ENCODE results near the gene TSPAN9.

Gene TSPAN9

DNA sequence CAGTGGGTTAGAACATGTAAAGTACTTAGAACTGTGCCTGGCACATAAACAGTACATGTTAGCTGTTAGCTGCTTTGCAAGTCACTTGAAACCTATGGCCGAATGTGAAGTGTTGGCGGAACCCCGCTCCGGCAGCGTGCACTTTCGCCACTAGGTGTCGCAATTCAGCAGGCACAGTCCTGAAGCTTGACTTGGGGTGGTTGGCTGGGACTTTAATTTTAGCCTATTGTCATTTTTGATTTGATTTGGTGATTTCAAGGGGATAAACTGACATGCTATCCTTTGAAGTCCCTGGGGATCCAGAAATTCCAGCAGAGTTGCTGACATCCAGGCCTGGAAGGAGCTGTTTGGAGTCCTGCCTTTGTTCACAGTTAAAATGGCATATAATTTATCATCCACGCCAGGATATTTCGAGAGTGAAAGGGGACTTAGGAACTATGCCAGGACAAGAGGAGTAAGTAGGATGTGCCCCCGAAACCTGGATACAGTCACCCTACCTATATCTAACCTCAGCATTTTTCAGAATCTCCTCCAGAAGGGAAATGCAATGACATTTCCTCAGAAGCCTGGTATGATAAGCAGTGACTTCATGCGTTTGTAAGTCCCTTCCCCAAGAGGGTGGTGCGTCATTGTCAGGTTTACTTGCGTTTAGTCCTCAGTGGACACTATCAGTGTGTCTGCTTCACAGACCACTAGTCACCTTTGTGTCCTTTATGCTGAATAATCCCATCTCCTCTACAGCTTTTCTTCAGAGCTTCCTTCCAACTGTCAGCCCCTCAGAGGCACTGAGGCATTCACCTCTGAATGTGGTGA is 3.5 kb upstream of the TSPAN9 start:
- Histone ChIP-seq H2AFZ (ENCODE audit: low read depth, low read length) (no peak overlapping the region), H3K9me3 (ENCODE audit: low read length) (no peaks in the 10 kb centered on the region), H3K27me3 (ENCODE audit: insufficient read depth, low read length) (peaks cover 6% of the 10 kb centered on the region), H3K4me1 (ENCODE audit: insufficient read depth, low read length) (peaks cover 11% of the 10 kb centered on the region), H3K4me3 (ENCODE audit: low read length) (no peak overlapping the region), H3K36me3 (ENCODE audit: insufficient read depth, low read length) (no peaks in the 10 kb centered on the region)

DNA sequence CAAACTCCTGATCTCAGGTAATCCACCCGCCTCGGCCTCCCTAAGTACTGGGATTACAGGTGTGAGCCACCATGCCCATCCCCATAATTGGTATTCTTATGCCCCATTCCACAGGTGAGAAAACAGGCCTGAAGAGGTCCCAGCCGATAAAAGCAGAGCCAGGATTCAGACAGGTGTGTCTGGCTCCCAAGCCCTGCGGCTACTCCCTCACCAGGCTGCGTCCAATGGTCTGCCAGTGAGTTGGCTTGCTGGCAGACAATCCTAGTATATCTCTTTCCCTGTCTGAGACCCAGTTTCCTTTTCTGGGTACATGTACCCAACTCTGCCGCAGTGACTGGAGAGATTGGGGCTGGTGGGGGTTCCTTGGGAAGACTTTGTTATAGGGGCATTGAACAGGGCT is 1.9 kb upstream of the TSPAN9 start:
- Histone ChIP-seq H3K27me3 (ENCODE audit: insufficient read depth, low read length) (peaks cover 5% of the 10 kb centered on the region), H3K4me1 (ENCODE audit: insufficient read depth, low read length) (peaks cover 11% of the 10 kb centered on the region), H3K4me3 (ENCODE audit: low read length) (no peak overlapping the region), H2AFZ (ENCODE audit: low read depth, low read length) (no peak overlapping the region), H3K36me3 (ENCODE audit: insufficient read depth, low read length) (no peaks in the 10 kb centered on the region), H3K9me3 (ENCODE audit: low read length) (no peaks in the 10 kb centered on the region)

DNA sequence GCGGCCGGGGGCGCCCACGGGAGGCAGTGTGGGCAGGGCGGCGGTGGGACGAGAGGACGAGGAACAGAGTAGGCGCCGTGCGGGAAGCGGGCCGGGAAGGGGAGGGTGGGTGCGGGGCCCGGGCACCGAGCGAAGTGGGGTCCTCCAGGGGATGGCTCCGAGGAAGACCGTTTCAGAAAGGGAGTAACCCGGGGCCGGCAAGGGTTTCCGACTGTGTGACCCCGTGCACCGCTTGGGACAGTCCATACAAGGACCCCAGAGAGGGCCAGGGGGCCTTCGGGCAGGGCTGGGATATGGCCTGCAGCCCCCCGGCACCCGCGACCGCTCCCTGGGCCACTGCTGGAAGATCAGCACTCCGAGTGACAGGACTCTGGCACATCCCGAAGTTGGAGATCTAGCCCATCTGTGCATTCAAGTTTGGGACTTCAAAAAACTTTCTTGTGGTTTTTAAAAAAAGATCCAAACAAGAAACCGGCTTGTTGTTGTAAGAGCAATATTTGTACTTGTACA is 448 bp downstream of the TSPAN9 start:
- Histone ChIP-seq H3K4me1 (ENCODE audit: insufficient read depth, low read length) (peaks cover 11% of the 10 kb centered on the region), H3K9me3 (ENCODE audit: low read length) (peaks cover 2% of the 10 kb centered on the region), H3K4me3 (ENCODE audit: low read length) (peak overlapping the region; percentile 78), H3K27me3 (ENCODE audit: insufficient read depth, low read length) (peaks cover 2% of the 10 kb centered on the region), H3K36me3 (ENCODE audit: insufficient read depth, low read length) (no peaks in the 10 kb centered on the region), H2AFZ (ENCODE audit: low read depth, low read length) (peak overlapping the region; percentile 89)

DNA sequence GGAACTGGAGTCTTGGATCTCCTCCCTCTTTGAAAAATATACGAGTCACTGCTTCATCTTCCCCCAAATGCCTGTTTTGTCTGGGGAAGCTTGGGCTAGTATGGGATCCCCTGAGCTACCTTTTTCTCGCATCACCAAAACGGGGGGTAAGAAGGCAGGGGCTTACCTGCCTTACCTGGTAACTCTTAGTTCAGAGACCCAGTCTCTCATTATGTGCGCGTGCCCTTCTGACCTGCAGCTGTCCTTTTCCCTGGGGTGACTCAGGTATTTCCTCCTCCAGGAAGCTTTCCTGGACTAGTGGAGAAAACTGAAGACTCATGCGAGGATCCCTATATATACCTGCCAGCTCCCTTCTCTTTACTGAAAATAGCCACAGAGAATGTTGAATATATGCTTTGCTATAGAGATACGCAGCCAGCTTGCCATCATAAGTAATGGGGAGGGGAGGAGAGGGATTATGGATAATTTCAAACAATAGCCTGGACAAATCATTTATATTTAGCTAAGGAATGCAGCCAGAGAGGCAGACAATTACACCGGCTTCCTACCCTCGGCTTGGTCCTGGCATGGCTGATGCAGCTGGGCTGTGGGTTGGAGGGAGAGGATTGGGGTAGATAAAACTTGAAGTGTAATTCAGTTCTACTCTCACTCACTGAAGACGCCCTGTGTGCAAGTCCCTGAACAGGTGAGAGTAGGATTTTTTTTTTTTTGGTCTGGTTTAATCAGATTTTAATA is 1.1 kb downstream of the TSPAN9 start:
- Histone ChIP-seq H3K9me3 (ENCODE audit: low read length) (peaks cover 2% of the 10 kb centered on the region), H2AFZ (ENCODE audit: low read depth, low read length) (no peak overlapping the region), H3K4me3 (ENCODE audit: low read length) (peak overlapping the region; percentile 78), H3K27me3 (ENCODE audit: insufficient read depth, low read length) (peaks cover 2% of the 10 kb centered on the region), H3K36me3 (ENCODE audit: insufficient read depth, low read length) (no peaks in the 10 kb centered on the region), H3K4me1 (ENCODE audit: insufficient read depth, low read length) (peaks cover 11% of the 10 kb centered on the region)

- Histone ChIP-seq H3K4me3 (ENCODE audit: low read length) (no peak overlapping the region), H3K9me3 (ENCODE audit: low read length) (peaks cover 2% of the 10 kb centered on the region), H3K4me1 (ENCODE audit: insufficient read depth, low read length) (peaks cover 11% of the 10 kb centered on the region), H3K27me3 (ENCODE audit: insufficient read depth, low read length) (no peaks in the 10 kb centered on the region), H2AFZ (ENCODE audit: low read depth, low read length) (no peak overlapping the region), H3K36me3 (ENCODE audit: insufficient read depth, low read length) (no peaks in the 10 kb centered on the region)
Observed at GRCh38 chr12:3081091-3081490, 3.9 kb downstream of the TSPAN9 start.

DNA sequence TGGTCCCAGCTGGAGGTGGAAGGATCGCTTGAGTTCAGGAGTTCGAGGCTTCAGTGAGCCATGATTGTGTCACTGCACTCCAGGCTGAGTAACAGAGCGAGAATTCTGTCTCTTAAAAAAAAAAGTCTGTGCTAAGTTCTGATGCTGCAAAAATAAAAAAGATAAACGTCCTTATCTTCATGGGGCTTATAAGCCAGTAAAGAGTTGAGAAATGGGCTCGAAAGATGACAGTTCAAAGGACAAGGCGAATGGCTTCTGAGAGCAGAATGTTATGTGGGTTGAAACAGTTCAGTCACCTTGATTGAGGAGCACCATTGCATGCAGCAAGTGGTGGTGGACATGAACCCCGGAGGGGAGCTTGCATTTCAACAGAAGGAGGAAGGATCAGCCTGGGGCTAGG is 4.7 kb downstream of the TSPAN9 start:
- Histone ChIP-seq H3K4me3 (ENCODE audit: low read length) (no peak overlapping the region), H2AFZ (ENCODE audit: low read depth, low read length) (no peak overlapping the region), H3K4me1 (ENCODE audit: insufficient read depth, low read length) (peaks cover 5% of the 10 kb centered on the region), H3K36me3 (ENCODE audit: insufficient read depth, low read length) (no peaks in the 10 kb centered on the region), H3K9me3 (ENCODE audit: low read length) (peaks cover 2% of the 10 kb centered on the region), H3K27me3 (ENCODE audit: insufficient read depth, low read length) (no peaks in the 10 kb centered on the region)

- Histone ChIP-seq H3K4me3 (ENCODE audit: low read length) (no peak overlapping the region), H3K36me3 (ENCODE audit: insufficient read depth, low read length) (no peaks in the 10 kb centered on the region), H3K4me1 (ENCODE audit: insufficient read depth, low read length) (no peaks in the 10 kb centered on the region), H2AFZ (ENCODE audit: low read depth, low read length) (no peak overlapping the region), H3K27me3 (ENCODE audit: insufficient read depth, low read length) (no peaks in the 10 kb centered on the region), H3K9me3 (ENCODE audit: low read length) (peaks cover 2% of the 10 kb centered on the region)
Observed at GRCh38 chr12:3083241-3083920, 6.2 kb downstream of the TSPAN9 start.

- Histone ChIP-seq H3K4me1 (ENCODE audit: insufficient read depth, low read length) (no peaks in the 10 kb centered on the region), H2AFZ (ENCODE audit: low read depth, low read length) (no peak overlapping the region), H3K9me3 (ENCODE audit: low read length) (peaks cover 2% of the 10 kb centered on the region), H3K36me3 (ENCODE audit: insufficient read depth, low read length) (no peaks in the 10 kb centered on the region), H3K27me3 (ENCODE audit: insufficient read depth, low read length) (no peaks in the 10 kb centered on the region), H3K4me3 (ENCODE audit: low read length) (no peak overlapping the region)
Observed at GRCh38 chr12:3083921-3084347, 6.8 kb downstream of the TSPAN9 start.

DNA sequence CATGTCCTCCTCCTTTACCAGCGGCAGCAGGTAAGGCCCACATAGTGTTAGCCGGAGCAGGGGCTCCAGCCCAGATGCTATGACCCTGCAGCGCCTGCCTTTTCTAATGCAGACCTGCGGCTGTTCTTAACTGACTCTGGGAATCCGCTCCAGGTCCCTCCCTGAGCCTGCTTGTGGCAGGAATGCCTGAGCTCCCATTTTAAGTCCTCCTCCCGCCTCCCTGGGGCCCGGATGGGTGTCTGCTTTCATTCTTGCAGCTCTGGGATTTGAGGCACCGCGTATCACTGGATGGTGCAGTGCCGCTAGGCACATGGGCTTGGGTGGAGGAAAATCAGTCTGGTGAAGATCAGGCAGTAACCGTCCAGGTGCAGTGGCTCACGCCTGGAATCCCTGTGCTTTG is 7.6 kb downstream of the TSPAN9 start:
- H3K27me3 ChIP-seq (ENCODE audit: insufficient read depth, low read length) = no peaks in the 10 kb centered on the region
- no peak overlapping the region for H2AFZ ChIP-seq (ENCODE audit: low read depth, low read length)
- H3K4me3 ChIP-seq (ENCODE audit: low read length) = no peak overlapping the region
- no peaks in the 10 kb centered on the region for H3K36me3 ChIP-seq (ENCODE audit: insufficient read depth, low read length)
- no peaks in the 10 kb centered on the region for H3K4me1 ChIP-seq (ENCODE audit: insufficient read depth, low read length)
- H3K9me3 ChIP-seq (ENCODE audit: low read length) = peaks cover 2% of the 10 kb centered on the region

DNA sequence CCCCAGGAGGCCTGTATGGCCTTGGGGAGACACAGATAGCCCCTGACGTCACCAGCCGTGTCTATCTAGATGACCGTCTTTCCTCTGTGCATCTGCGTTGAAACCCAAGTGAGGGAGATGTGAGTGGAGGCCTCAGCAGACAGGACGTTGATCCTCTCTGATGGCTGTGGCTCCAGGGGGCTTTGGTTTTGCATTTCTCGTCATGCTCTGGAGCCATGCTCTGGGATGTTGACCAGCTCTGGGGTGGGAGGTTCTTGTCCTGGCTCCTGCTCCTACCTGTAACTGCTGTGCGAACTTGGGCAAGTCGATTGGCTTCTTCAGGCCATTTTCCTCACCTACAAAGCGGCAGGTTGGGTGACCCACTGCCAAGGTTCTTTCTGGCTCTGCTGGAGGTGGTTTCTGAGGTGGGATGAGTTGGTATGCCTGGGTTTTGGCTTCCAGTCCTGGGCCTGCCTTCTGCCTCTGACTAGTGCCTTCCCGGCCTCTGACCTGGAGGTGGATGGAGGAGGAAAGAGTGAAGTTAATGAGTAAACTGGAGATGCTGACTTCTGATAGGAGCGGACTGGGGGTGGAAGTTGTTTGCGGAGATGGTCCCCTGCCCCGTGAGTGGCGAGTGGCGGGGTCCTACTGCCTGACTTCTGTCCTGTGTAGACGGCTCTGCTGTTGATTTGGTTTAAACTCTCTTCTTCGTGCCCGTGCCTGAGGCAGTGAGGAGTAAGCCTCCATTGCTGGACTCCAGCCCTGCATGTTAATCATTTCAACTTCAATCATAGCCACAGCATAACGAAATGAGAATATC is 8.4 kb downstream of the TSPAN9 start:
- peaks cover 2% of the 10 kb centered on the region for H3K9me3 ChIP-seq (ENCODE audit: low read length)
- H3K27me3 ChIP-seq (ENCODE audit: insufficient read depth, low read length) = no peaks in the 10 kb centered on the region
- H3K4me3 ChIP-seq (ENCODE audit: low read length) = no peak overlapping the region
- H3K4me1 ChIP-seq (ENCODE audit: insufficient read depth, low read length) = peaks cover 2% of the 10 kb centered on the region
- no peak overlapping the region for H2AFZ ChIP-seq (ENCODE audit: low read depth, low read length)
- no peaks in the 10 kb centered on the region for H3K36me3 ChIP-seq (ENCODE audit: insufficient read depth, low read length)

DNA sequence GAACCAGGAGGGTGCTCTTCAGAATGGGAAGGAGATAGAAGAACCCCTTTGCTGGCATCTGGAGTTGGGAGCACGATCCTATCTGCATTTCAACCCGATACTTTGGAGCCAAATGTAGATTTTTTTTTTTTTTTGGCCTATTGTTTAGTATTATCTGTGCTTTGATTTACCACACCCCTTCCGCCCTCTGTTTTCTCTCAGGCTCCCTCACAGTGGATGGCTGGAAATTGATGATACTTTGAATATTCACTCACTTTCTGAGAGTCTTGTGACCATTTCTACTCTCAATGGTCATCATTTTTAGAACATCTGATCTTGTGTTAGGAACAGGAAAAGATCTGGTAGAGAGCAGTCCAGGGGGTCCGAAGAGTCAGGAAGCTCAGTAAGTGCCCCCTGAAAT is 9.0 kb downstream of the TSPAN9 start:
- Histone ChIP-seq H2AFZ (ENCODE audit: low read depth, low read length) (no peak overlapping the region), H3K27me3 (ENCODE audit: insufficient read depth, low read length) (no peaks in the 10 kb centered on the region), H3K4me1 (ENCODE audit: insufficient read depth, low read length) (peaks cover 8% of the 10 kb centered on the region), H3K4me3 (ENCODE audit: low read length) (no peak overlapping the region), H3K36me3 (ENCODE audit: insufficient read depth, low read length) (no peaks in the 10 kb centered on the region), H3K9me3 (ENCODE audit: low read length) (peaks cover 2% of the 10 kb centered on the region)

DNA sequence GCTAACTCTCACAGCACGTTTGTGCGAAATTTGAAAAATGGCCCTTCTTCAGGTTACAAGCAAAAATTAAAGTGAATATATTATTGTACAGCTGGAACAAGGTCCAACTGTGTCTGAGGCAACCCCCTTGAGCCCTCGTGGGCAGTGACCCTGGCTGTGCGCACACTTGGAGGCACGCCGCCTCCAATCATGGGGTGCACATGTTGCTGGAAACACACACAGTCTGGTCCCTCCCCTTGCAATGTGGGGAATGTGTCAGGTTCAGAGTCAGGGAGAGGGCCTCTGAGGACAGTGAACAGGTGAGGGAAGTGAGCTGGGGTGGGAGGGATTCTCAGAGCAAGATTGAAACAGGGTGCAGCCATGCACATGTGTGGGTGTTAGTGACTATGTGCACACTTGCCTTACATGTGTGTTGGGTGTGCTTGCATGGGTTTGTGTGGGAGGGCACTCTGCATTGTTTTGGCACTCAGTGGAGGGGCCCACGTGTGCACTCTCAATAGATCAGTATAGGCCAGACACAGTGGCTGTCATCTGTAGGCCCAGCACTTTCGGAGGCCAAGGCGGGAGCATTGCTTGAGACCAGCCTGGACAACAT is 9.6 kb downstream of the TSPAN9 start:
- Histone ChIP-seq H3K27me3 (ENCODE audit: insufficient read depth, low read length) (no peaks in the 10 kb centered on the region), H3K4me1 (ENCODE audit: insufficient read depth, low read length) (peaks cover 14% of the 10 kb centered on the region), H3K4me3 (ENCODE audit: low read length) (no peak overlapping the region), H3K9me3 (ENCODE audit: low read length) (peaks cover 2% of the 10 kb centered on the region), H2AFZ (ENCODE audit: low read depth, low read length) (no peak overlapping the region), H3K36me3 (ENCODE audit: insufficient read depth, low read length) (no peaks in the 10 kb centered on the region)
